OCI-LY7 (cell line): ENCODE results near the gene CD46.

Experiments used
- CTCF ChIP-seq: fragments of 200-600 bp; sonication (generic); conservative IDR thresholded peaks from 2 replicates; pipeline ENCODE4 v1.5.1; 2014; ENCODE audit warnings: mild to moderate bottlenecking, antibody characterized with exemption, low read length, moderate library complexity, mixed read lengths
- EZH2phosphoT487 ChIP-seq: fragments of 200-600 bp; sonication (generic); IDR thresholded peaks from 2 replicates; pipeline ENCODE4 v1.6.1; 2018; ENCODE audit warnings: low read depth, borderline replicate concordance, mild to moderate bottlenecking, mixed run types, antibody characterized with exemption, low read length, moderate library complexity, mixed read lengths

- TF ChIP-seq CTCF (no peak), EZH2phosphoT487 (no peak)
These were observed 69.7 kb downstream of the CD46 start for GRCh38 chr1:207821464-207822045.
